Esophagus squamous epithelium (tissue), 5 donors: Measurements from ENCODE around the gene CHRNB4. TPM values are rescaled to one million over a fixed set of nuclear protein-coding genes. Genes with fewer than 3 reads are reported as not detected.

ENCODE experiments used
- DNase-seq: peaks from one replicate; lab custom pipeline; 2025; lab: John Stamatoyannopoulos, UW
- H3K27ac ChIP-seq, 4 donors: fragments of 200-600 bp; sonication (generic); one replicate each; pipeline ENCODE4 v1.5.1; 2016 to 2019; ENCODE audit warnings: mild to moderate bottlenecking in 1 of 4
- H3K27me3 ChIP-seq, 4 donors: fragments of 200-600 bp; sonication (generic); 1 replicate in 3 of 4; 2 replicates in 1 of 4; pipeline versions ENCODE4 v1.5.1 to v1.6.0; 2017 to 2021; ENCODE audit warnings: antibody characterized with exemption in 1 of 4
- H3K36me3 ChIP-seq, 3 donors: fragments of 200-600 bp; sonication (generic); one replicate each; pipeline ENCODE4 v1.5.1; 2016 to 2019
- H3K4me1 ChIP-seq, 3 donors: fragments of 200-600 bp; sonication (generic); one replicate each; pipeline ENCODE4 v1.5.1; 2017 to 2019
- H3K4me3 ChIP-seq, 4 donors: fragments of 200-600 bp; sonication (generic); 1 replicate in 3 of 4; 2 replicates in 1 of 4; pipeline ENCODE4 v1.5.1; 2016 to 2019; ENCODE audit warnings: mild to moderate bottlenecking in 2 of 4, moderate library complexity in 1 of 4
- H3K9me3 ChIP-seq, 3 donors: fragments of 200-600 bp; sonication (generic); one replicate each; pipeline ENCODE4 v1.5.1; 2016 to 2019
- POLR2A ChIP-seq, 4 donors: fragments of 450-650 bp; IDR thresholded peaks; one replicate each; pipeline ENCODE4 v1.6.1; 2017; ENCODE audit warnings: antibody characterized with exemption in 4 of 4, mild to moderate bottlenecking in 4 of 4, moderate library complexity in 3 of 4
- WGBS, 2 donors: methylation state at CpG; one replicate each; pipeline ENCODE4 v1.1.5; 2018; 5-methylcytosine and 5-hydroxymethylcytosine counted together
- intact Hi-C: fragments of 100-400 bp; cut with DNase I; formaldehyde crosslinking; loops from one replicate; pipeline ENCODE4 v1.15.0; 2022
- total RNA-seq, 4 donors: library from RNA; depleted of rRNA; stranded (reverse); fragments of >200 nt; gene quantifications; one replicate each; pipeline ENCODE4 v1.1.0, GENCODE V29; 2016
- TF ChIP-seq, protein P1 (sequence below), 6 experiments: fragments of 450-650 bp in 4 of 6; fragments of 200-600 bp in 2 of 6; sonication (generic) in 2 of 6; IDR thresholded peaks; one replicate each; pipeline ENCODE4 v1.5.1; 2016 to 2019; ENCODE audit warnings: antibody characterized with exemption in 6 of 6, mild to moderate bottlenecking in 4 of 6, moderate library complexity in 4 of 6
- donor health status: DM: yes; HTN: yes; CAD: no.

Gene CHRNB4
- total RNA-seq, 4 donors from 2014 or later: 0.09 to 0.72 (median 0.43) TPM

DNA sequence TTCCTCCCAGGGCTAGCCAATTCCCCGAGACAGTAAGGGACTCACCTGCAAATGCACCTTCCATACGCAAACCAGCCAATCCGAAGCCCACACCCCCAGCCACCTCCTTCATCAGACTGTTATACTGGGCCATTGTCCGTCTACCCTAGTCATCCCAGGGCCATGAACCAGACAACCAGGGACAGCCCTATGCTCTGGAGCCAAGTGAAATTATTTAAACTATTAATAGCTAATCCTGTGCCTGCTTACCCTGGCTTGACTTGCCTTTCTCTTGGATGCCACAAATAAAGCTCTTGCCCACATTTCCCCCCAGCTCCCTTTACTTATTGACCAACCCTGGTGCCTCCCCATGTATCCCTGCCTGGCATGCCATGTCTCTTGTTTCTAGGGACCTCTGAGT, 4.0 kb upstream of the CHRNB4 start:
- 98% methylated on average over 4 of the region's 4 CpGs for WGBS, 2 donors
- Histone ChIP-seq H3K27ac (no peak overlapping the region), H3K9me3 (no peaks in the 10 kb centered on the region), H3K4me3 (no peak overlapping the region), H3K27me3 (peaks cover 0 to 16% (median 1%) of the 10 kb centered on the region in 4 donors), H3K4me1 (peaks cover 12 to 18% (median 13%) of the 10 kb centered on the region in 3 donors), H3K36me3 (no peaks in the 10 kb centered on the region)
- intact Hi-C loops: no loop called here
- no peak for DNase-seq
- TF ChIP-seq, protein P1, sequence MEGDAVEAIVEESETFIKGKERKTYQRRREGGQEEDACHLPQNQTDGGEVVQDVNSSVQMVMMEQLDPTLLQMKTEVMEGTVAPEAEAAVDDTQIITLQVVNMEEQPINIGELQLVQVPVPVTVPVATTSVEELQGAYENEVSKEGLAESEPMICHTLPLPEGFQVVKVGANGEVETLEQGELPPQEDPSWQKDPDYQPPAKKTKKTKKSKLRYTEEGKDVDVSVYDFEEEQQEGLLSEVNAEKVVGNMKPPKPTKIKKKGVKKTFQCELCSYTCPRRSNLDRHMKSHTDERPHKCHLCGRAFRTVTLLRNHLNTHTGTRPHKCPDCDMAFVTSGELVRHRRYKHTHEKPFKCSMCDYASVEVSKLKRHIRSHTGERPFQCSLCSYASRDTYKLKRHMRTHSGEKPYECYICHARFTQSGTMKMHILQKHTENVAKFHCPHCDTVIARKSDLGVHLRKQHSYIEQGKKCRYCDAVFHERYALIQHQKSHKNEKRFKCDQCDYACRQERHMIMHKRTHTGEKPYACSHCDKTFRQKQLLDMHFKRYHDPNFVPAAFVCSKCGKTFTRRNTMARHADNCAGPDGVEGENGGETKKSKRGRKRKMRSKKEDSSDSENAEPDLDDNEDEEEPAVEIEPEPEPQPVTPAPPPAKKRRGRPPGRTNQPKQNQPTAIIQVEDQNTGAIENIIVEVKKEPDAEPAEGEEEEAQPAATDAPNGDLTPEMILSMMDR (IDR thresholded peaks at IDR 0.05): no peak
- no peak for TF ChIP-seq POLR2A (IDR thresholded peaks at IDR 0.05)

DNA sequence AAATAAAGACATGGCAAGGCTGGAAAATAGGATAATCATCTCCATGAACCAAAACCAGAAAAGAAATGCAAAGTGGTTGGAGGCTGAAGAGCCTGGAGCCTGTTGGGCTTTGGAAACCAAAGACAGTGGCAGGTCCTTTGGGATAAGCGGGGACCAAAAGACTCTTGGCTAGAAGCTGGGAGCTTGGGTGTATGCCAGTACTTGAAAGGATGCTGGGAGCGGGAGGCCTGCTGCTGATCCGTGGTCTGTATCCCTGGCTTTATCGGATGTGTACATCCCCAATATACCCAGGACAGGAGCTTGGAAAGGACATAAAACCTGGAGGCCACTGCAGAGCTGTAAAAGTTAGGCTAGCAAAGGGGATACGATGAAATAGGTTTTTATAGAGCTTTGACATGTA, 1.3 kb upstream of the CHRNB4 start:
- Histone ChIP-seq H3K9me3 (no peaks in the 10 kb centered on the region), H3K4me1 (peaks cover 12 to 18% (median 13%) of the 10 kb centered on the region in 3 donors), H3K27ac (no peak overlapping the region), H3K36me3 (no peaks in the 10 kb centered on the region), H3K4me3 (no peak overlapping the region), H3K27me3 (peaks cover 0 to 28% (median 1%) of the 10 kb centered on the region in 4 donors)
- intact Hi-C loops: loop anchor here (5.0 kb wide), 1 partner anchor 65 kb away; no protein-coding TSS in a partner anchor
- TF ChIP-seq, protein P1 (IDR thresholded peaks at IDR 0.05): no peak
- TF ChIP-seq POLR2A (IDR thresholded peaks at IDR 0.05): no peak
- no peak for DNase-seq
- 81 to 83% methylated on average over 5 of the region's 5 CpGs for WGBS, 2 donors

DNA sequence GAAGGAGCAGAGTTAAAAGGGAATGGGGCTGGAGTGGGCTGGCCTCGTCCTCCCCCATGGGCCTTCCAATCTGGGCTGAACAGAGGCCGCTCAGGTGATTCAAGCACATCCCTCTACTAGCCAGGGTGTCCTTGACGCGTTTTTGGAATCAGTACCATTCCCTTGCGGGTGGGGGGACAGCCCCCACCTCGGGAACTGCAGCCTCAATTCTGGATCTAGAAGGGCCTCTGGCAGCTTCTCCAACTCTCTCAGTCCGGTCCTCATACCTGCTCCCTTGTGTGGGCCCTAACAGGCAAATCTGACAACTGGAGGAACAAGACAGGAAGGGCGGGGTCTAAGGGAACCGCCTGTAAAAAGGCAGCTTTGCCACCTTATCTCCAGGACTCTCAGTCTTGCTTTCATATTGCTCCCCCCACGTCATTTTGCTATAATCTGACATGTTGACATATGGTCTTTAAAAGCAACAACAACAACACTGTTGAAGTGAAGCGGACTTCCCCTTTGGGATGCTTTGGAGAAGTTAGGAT, 802 bp upstream of the CHRNB4 start:
- TF ChIP-seq, protein P1 (IDR thresholded peaks at IDR 0.05): no peak
- no peak for TF ChIP-seq POLR2A (IDR thresholded peaks at IDR 0.05)
- WGBS, 2 donors: 77 to 89% methylated on average over 6 to 9 of the region's 11 CpGs
- no peak for DNase-seq

DNA sequence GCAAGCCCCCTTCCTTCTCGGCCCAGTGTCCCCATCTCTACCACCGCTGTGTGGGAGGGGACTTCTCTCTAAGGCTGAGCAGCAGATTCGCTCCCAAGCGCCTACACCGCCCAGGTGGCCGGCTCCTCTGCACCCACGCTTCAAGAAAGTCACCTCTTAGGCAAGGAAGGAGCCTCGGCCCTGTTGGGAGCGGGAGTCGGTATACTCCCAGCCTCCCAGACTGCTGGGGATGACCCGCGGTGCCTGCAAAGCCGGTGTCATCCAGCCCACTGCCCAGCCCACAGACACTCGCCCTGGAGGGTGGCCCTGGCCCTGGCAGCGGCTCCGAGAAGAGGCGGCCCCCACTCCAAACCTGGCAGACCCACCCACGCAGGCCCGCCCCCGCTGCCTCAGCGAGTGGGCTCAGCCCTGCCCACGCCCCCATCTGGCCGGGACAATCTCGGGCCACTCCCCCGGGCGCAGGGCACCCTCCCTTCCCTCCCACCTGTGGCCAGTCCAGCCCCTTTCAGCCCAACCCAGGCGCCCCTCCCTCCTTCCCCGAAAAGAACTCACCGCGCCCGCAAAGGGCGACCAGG, 396 bp downstream of the CHRNB4 start:
- H3K27ac ChIP-seq: peak overlapping the region in 3 of 4 donors; percentile 8 to 55 (median 54)
- TF ChIP-seq, protein P1 (IDR thresholded peaks at IDR 0.05): no peak
- TF ChIP-seq POLR2A (IDR thresholded peaks at IDR 0.05): no peak
- no peak for DNase-seq
- H3K36me3 ChIP-seq: no peaks in the 10 kb centered on the region
- intact Hi-C loops: loop anchor here (5.0 kb wide), 1 partner anchor 67 kb away; no protein-coding TSS in a partner anchor
- H3K9me3 ChIP-seq: no peaks in the 10 kb centered on the region
- peaks cover 12 to 18% (median 13%) of the 10 kb centered on the region in 3 donors for H3K4me1 ChIP-seq
- peak overlapping the region; percentile 31 to 69 (median 46) for H3K4me3 ChIP-seq
- no CpG with 5 or more reads among the region's 32 CpGs for WGBS, 2 donors
- H3K27me3 ChIP-seq: peaks cover 0 to 28% (median 1%) of the 10 kb centered on the region in 4 donors

More for the DNA sequence above, 802 bp upstream of the CHRNB4 start:
- Histone ChIP-seq H3K27ac (no peak overlapping the region), H3K27me3 (peaks cover 0 to 28% (median 1%) of the 10 kb centered on the region in 4 donors), H3K9me3 (no peaks in the 10 kb centered on the region), H3K36me3 (no peaks in the 10 kb centered on the region), H3K4me1 (peaks cover 12 to 18% (median 13%) of the 10 kb centered on the region in 3 donors), H3K4me3 (no peak overlapping the region)
- intact Hi-C loops: loop anchor here (5.0 kb wide), 1 partner anchor 65 kb away; no protein-coding TSS in a partner anchor

DNA sequence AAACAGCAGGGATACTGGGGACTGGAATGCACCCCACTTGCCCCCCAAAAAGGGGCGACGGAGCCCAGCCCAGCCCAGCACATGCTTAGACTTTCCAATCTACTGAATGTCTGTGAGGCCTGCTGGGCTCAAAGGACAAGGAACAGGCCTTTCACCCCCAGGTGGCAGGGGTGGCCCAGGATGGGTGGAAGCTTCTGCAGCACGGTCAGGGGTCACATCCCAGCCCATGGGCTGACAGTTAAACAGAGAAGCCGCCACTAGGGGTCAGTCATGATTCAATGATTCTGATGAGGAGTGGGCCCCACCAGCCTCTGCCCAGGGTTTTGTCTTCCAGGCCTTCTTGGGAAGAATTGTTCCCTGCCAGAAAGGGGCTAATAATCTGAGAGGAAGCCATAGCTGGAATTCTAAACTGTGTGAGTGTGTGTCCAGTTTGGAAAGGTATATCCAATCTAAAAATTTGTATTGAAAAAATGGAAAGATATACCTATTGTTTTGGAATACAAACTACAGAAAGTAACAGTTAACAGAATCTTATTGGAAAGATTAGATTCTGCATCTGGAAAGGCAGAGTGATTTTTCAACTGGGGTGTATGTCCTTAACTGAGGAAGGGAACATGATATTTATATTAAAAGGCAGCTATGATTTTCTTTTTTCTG, 2.2 kb downstream of the CHRNB4 start:
- TF ChIP-seq, protein P1 (IDR thresholded peaks at IDR 0.05): peak; percentile 31 to 69 (median 50)
- no peak for TF ChIP-seq POLR2A (IDR thresholded peaks at IDR 0.05)

More for the DNA sequence above, 2.2 kb downstream of the CHRNB4 start:
- DNase-seq: no peak
- no peak overlapping the region for H3K4me3 ChIP-seq
- no peaks in the 10 kb centered on the region for H3K36me3 ChIP-seq
- H3K27me3 ChIP-seq: peaks cover 0 to 28% (median 1%) of the 10 kb centered on the region in 4 donors
- no peak overlapping the region for H3K27ac ChIP-seq
- no peaks in the 10 kb centered on the region for H3K9me3 ChIP-seq
- intact Hi-C loops: no loop called here
- H3K4me1 ChIP-seq: peaks cover 12 to 18% (median 13%) of the 10 kb centered on the region in 3 donors
- WGBS, 2 donors: 0% methylated on average over 1 of the region's 4 CpGs; no CpG with 5 or more reads in 1 of the 2 donors
